ENCODE measurements around the gene ZNF638.
"Not testable (repeated sequence)": the region's sequence is repeated elsewhere in the genome, so short reads cannot be mapped to it uniquely, and the experiment has no call there.

ZNF638 gene

DNA sequence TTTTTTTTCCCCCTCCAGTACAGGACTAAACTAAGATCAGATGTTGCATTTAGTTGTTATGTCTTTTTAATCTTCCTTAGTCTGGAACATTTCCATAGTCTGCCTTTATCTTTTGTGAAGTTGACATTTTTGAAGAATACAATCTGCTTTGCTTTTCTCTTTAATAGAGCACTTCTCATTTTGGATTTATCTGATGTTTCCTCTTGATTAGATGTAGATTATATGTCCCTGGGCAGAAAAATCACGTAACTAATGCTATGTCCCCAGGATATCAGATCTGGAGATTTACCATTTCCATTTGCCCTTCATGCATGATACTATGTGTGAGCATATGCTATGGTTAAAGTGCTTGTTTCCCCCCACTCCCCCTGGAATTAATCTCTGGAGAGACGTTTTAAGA, 6.2 kb downstream of the ZNF638 start:
- no peak for DNase-seq

DNA sequence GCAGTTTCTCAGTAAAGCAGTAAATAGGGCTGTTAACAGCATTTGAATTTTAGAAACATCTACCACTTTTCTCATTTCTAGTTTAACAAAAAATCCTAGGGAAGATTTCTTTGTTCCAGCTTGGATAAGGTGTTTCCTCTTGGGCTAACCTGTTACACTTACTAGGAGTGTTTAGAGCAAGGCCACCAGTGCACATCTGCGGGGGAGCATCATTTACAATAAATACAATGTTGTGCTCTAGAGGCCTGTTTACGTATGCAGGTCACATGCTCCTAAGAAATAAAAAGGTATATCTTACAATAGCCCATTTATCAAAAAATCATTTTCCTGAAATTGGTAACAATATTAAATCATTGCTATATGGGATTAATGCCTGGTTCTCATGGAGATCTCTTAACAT, 8.1 kb downstream of the ZNF638 start:
- no peak for DNase-seq

DNA sequence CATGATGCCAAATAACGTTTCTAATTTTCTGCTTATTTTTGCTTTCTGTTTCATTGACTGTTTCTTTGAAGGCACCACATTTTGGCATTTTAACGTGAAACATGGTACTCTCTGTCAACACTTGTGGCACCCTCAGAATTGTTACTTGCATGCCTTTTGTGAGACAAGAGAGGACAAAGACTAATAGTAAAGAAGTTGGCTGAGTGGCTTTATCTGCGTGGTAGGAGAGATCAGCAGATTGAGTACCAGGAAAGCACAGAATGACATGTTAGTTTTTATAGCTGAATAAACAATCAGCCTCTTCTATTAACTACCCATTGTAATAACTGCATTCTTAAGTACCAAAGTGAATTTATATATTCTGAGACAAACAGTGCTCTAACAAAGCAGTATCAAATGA, 8.6 kb downstream of the ZNF638 start:
- DNase-seq = no peak

DNA sequence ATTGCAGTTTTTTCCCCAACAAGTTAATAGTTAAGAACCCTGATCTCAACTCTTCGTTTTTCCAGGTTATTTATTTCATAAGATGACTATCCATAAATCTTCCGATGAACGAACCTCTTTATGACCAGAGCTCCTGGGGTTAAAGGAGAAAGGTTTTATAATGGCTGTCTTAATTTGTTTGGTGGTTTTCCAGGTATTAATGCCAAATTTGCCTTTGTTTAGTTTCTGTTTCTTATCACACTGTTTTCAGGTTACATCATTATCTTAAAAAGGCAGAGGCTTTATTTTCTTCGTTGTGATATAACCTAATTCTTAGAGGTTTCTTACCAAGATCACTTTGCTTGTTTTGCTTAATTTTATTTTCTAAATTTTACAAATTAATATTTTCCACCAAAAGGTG, 10.1 kb downstream of the ZNF638 start:
- no peak for DNase-seq

DNA sequence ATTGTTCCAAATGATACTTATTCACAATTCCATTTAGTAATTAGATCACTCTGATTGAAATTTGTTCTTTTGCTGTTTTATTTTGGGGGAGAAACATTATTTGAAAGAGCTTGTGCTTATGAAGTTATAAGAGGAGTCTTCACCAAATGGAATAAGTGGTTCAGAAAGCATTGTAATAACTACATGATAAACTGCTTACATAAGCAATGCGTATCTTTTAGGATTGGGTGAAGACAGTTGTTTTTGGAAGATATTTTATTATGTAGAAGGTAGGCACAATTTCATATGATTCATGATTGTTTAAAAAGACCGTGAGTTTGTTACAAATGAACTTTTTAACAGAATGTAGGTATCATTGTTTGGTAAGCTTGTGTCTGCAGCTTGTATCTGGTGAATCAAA, 14.5 kb downstream of the ZNF638 start:
- DNase-seq = no peak

DNA sequence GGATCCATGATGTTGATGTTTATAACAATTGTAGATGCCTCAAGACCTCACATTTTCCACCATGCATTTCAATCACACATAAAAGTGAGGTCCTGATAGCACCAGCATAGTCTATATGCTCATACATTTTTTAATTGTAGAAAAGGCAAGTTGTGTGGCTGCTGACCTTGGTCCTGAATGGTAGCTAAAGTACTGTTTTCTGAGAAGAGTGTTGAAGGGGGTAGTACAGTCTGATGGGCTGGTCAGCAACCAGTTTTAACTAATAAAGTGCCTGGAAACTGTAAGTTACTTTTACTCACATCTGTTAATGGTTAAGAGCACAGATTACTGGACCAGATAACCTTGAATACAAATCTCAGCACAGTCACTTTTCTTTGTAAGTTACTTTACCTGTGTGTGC, 15.9 kb downstream of the ZNF638 start:
- no peak for DNase-seq

DNA sequence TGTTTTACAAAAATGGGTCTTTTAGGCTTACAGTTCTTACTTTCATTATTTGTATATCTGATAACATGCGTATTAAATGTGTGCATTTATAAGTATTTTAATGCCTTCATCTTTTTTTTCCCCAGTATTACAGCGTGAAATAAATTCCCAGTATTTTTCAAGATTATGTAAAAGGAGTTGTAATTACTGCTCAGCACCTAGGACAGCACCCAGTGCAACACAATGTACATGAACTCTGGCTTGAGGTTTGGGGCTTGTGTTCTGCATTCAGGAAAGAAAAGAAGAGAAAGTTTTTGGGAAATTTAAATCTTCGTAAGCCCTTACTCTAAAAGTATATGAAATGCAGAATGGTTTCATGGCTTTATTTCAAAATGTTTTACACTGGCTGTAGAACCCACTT, 16.7 kb downstream of the ZNF638 start:
- no peak for DNase-seq

DNA sequence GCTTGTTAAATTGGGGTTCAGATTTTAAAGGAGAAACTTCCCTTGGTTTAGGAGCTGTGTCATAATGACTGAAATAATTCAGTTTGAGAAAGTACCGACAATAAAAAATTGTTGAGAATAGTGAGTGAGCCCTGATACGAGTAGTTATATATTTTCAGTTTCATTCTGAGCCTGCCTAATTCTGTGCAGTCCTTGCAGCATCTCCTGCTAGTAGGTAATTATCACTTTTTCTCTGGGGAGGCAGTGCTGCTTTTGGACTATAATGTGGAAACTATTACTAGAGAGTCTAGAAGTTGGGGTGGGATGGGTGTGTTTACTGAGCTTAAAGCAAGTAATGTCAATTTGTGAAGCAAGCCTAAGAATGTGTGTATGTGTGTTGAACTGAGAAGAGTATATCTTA, 21.7 kb downstream of the ZNF638 start:
- no peak for DNase-seq

DNA sequence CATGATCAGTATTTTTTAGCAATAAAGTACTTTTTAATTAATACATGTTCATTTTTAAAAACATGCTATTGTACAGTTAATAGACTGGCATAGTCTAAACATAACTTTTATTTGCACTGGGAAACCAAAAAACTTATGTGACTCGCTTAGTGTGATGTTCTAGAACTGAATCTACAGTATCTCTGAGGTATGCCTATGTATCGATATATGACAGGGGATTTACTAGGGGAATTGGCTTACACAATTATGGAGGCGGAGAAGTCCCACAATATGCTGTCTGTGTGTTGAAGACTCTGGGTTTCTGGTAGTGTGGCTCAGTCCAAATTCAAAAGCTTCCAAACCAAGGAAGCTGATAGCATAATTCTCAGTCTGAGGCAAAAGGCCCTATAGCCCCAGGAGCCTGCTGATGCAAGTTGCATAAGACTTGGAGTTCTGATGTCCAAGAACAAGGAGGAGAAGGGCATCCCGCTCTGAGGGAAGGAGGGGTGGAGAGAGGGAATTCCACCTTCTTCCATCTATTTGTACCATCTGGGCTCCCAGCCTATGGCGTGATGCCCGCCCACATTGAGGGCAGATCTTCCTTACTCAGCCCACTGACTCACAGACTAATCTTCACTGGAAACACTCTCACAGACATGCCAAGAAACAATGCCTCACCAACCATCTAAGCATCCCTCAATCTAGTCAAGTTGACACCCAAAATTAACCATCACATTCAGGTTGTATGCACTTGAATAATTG, 27.5 kb downstream of the ZNF638 start:
- DNase-seq = no peak

DNA sequence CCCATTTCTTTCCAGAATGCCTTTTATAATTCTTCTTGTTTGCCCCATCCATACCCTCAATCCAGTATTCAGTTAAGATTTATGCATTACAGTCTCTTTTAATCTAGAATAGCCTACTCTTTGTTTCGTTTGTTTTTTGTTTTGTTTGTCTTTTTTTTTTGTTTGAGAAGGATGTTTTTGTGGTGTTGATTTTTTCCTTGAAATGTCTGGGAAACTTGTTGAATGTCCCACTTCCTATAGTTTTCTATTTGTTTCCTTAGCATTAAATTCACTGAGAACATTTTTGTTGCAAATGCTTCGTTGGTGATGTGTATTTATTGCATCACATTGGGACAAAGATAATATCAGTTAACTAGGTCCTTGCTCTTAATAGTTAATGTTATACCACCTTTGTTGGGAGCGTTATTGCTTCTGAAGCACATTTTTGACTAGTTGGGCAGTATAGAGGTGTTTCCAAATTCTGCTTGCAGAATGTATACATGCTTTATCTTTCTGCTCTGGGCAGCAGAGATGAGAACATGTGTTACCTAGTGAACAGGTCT, 28.9 kb downstream of the ZNF638 start:
- no peak for DNase-seq

DNA sequence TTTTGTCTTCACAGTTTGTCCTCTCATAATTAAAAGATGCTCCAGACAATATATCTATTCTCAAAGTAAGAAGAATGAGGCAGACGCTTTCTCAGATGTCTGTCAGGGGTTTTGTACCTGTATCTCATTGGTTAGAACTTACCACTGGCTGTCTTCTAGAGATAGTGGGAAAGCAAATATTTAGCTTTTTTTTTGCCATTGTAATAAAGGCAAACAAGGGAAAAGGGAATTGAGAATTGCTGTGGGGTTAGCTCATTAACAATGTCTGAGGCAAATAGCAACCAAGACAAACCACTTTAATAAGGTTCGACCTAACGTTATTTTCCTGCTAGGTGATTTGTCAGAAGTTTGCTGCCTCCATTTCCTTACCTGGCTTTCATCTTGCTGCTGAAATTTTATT, 30.0 kb downstream of the ZNF638 start:
- no peak for DNase-seq

DNA sequence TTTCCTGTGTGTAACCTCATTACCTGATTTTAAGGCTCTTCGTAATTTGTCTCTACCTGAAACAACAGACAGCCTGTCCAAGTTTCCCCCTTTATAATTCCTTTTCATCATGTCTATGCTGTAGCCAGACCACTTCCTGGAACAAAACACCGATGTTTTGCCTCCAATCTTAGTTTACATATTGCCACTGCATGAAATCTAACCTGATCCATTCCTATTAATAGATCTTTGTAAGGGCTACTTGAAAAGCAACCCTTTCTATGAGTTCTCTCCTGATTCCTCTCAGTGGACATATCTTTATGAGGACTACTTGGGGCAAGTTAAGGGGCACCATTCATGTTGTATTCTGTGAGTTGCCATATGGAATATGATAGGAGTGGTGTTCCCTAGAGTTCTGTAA, 30.9 kb downstream of the ZNF638 start:
- no peak for DNase-seq

DNA sequence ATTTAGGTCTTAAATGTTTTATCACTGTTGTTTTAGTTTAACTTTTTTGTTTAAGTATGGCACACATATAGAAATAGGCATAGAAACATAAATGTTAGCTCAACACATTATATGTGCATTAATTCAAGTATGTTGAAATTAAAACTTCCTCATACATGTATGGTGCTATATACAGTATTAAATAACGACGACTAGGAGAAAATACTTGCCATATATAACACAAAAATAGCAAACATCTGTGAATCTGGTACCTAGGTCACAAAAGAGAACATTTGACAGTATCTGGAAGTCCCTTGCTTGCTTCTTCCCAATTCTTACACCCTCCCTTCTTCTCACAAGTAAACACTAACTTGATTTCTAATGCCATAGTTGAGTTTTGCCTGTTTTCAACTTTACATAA, 38.4 kb downstream of the ZNF638 start:
- no peak for DNase-seq

DNA sequence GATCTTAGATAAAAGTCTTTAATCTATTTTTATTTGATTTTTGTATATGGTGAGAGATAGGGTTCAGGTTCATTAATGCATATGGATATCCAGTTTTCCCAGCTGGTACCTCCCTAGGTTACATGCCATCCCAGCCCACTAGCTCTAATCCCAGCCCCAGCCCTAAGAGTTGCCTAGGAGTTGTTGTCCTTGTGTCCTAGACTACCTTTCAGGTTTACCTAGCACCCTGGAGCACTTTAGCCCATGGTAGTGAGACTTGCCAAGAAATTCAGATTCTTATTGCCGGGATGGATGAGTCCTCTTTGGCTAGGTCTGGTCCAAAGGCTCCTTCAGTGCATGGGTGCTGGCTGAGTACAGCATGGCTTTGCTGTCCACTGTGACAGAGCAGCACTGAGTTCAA, 40.5 kb downstream of the ZNF638 start:
- DNase-seq = no peak

DNA sequence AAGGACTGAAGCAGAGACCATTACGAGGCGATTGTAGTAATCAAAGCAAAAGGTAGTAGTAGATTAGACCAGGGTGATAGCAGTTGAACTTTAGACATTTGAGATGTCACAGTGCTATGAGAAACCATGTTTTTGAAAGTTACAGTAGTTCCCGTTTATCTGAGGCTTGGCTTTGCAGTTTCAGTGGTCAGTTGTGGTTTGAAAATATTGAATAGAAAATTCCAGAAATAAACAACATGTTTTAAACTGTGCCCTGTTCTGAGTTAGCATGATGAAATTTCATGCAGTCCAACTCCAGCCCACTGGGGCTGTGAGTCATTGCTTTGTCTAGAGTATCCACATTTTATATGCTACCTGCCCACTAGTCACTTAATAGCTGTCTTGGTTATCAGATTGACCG, 47.5 kb downstream of the ZNF638 start:
- DNase-seq = no peak

DNA sequence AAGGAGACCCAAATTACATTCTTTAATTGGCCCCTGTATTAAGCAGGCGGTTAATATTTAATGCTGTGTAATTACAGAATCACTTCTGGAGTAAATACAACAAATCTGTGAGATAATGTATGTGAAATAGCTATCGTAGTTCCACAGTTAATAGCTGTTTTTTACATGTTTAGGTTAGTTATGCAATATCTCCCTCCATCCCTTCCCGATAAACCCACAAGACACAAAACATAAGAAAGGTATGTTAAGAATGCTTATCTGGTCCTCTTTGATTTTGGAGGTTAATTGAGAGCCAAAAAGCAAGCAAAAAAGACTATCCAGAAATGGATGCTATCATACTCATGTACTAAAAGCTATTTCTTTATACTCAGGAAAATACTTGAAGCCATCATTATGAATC, 49.1 kb downstream of the ZNF638 start:
- DNase-seq = no peak

DNA sequence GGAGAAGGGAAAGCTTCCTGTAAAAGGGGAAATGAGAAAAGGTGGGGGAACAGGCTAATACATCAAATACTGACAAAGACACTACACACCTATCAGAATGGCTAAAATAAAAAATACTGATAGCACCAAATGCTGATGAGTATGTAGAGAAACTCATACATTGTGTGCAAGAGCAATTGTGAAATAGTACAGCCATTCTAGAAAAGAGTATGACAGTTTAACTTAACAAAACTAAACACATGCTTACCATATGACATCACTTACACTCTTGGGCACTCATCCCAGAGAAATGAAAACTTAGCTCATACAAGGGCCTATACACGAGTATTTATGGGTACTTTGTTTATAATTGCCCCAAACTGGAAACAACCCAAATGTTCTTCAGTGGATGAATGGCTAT, 53.4 kb downstream of the ZNF638 start:
- no peak for DNase-seq

DNA sequence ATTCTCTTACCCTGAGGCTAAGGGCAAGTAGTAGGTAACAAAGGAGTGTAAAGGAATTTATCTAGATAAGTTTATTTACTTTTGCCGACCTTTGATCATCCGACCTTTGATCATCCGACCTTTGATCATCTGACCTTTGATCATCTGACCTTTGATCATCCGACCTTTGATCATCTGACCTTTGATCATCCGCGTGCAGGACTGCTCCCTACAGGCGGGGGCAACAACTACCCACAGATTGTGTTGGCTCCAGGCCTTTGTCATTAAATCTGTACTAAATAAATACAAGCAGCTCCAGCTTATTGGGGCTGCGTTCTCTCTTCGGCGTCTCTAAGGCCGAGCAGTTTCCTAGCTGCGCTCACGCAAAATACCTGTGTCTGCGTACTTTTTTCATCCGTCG, 56.6 kb downstream of the ZNF638 start:
- DNase-seq = no peak

DNA sequence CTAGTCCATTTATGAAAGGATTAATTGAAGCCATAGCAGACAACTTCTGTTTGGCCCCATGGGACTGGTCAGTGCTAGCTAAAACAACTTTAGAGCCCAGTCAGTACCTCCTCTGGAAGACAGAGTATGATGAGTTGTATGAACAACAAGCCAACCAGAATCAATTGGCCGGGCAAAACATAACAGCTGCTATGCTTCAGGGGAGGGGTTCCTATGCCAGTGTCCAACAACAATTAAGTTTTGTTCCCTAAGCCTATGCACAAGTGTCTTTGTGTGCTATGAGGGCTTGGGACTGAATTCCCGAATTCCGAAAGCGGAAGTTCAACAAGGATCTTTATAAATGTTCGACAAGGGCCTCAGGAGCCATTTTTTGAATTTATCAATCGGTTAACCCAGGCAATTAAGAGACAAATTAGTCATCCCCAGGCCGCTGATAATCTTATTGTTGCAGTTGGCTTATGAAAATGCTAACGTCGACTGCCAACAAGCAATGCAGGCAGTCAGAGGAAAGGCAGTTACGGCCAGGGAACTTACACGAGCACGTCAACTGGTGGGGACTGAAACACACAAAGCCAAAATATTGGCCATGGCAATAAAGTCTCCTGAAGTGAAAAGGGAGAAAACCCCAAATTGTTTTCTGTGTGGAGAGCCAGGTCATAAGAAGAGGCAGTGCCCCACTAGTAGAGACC, 57.9 kb downstream of the ZNF638 start:
- DNase-seq = no peak

DNA sequence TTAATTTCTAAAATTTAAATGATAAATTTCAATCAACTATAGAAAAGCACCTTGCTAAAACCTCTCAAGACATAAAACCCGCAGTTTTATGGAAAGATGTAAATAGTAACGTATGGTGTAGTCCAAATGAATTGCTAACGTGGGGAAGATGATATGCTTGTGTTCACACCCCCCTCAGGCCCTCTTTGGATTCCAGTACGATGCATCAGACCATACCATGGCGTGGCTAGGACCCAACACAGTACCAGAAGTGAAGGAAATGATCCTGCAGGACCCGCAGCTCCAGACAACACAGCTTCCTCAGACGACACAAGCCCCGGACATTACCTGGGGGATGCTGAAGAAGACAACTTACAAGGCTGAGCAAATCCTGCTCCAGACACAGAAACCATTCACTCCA, 61.6 kb downstream of the ZNF638 start:
- DNase-seq = no peak

DNA sequence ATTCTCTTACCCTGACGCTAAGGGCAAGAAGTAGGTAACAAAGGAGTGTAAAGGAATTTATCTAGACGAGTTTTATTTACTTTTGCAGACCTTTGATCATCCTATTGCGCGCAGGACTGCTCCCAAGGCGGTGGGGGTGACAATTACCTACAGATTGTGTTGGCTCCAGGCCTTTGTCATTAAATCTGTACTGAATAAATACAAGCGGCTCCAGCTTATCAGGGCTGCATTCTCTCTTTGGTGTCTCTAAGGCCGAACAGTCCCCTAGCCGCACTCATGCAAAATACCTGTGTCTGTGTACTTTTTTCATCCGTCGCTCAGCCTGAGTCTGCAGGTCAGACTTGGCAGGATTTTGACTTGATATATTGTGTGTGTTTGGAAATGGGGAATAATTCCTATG, 63.9 kb downstream of the ZNF638 start:
- DNase-seq = no peak

DNA sequence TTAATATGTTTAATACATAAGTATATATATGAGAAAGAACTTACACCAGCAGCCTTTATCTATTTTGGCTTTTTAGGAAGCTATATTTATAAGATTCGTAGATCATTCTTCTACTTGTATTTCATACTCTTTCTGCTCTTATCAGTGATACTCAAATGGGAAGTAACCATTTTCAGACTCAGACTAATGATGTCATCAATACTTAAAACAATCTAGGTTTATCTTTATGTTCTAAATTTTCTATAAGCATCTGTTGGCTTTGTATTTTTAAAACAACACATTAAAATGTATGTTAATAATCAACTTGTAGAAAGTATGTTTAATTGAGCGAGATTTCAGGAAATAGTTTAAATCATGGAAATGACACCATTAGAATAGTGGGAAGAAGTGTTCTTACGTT, 70.8 kb downstream of the ZNF638 start:
- no peak for DNase-seq

DNA sequence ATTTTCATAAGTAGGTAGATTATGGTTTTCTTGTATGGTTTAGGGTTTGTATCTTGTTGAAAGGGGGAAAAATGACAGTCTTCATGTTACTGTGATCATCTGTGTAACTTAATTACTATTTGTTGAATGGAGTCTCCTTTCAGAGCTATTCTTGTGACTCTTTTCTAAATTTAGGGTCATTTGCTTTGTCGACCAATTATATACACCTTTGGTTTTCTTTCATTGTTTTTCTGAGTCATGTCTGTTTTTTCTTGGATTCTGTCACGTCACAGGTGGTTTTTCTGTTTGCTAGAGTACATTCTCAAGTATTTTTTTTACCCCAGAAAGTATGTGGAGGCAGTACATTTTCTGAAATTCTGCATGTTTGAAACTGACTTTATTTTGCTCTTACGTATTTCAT, 78.0 kb downstream of the ZNF638 start:
- no peak for DNase-seq

DNA sequence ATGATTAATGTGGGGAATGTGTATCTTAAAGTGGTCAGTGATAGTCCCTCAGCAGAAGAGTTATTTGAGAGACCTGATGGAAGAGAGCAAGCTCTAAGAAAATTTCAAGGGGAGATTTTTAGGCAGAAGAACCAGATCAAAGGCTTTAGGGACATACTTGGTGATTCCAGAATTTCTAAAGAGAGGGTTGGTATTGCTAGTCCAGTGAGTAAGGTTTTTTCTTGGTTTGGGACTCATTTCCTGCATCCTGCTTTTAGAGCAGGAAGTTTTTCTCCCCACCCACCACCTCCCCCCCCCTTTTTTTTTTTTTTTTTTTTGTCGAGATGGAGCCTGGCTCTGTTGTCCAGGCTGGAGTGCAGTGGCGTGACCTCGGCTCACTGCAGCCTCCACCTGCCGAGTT, 79.1 kb downstream of the ZNF638 start:
- DNase-seq = no peak

DNA sequence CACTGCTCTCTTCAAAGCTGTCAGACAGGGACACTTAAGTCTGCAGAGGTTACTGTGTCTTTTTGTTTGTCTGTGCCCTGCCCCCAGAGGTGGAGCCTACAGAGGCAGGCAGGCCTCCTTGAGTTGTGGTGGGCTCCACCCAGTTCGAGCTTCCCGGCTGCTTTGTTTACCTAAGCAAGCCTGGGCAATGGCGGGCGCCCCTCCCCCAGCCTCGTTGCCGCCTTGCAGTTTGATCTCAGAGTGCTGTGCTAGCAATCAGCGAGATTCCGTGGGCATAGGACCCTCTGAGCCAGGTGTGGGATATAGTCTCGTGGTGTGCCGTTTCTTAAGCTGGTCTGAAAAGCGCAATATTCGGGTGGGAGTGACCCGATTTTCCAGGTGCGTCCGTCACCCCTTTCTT, 85.3 kb downstream of the ZNF638 start:
- DNase-seq = not testable (repeated sequence)
